Measurements from ENCODE around the gene COMT.

Gene COMT

DNA sequence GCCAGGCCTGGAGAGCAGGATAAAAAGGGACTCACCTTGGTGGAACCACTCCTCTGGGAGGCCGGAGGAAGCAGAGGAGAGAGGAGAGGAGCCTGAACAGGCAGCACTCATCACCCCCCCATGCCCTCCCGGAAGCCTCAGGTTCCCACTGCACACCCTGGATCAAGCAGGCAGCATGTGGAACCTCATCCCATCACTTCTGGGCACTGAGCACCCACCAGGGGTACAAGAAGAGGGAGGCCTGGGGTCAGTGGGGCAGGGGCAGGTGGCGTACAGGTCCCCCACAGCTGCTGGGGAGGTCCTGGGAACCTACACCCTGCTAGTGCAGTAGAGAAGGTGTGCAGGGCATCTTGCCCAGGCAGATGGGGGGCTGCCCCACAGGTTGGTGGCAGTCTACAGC lies 35.1 kb downstream of the COMT start:
- Histone ChIP-seq H3K23ac (ENCODE audit: low read length) (no peak overlapping the region), H4K5ac (ENCODE audit: low read length) (no peak overlapping the region), H3K4ac (ENCODE audit: low read depth, low read length) (no peak overlapping the region), H3K56ac (ENCODE audit: low read length) (no peak overlapping the region), H3K79me2 (ENCODE audit: control insufficient read depth, insufficient read depth, low read length) (no peaks in the 10 kb centered on the region), H3K4me1 (ENCODE audit: control insufficient read depth, low read depth, low read length) (peaks cover 8% of the 10 kb centered on the region), H2BK15ac (replicated peaks; ENCODE audit: low read depth) (no peak overlapping the region), H3K9ac (ENCODE audit: low read length) (no peak overlapping the region), H2BK5ac (ENCODE audit: low read length) (no peak overlapping the region), H3K27me3 (ENCODE audit: insufficient read depth, low read length, poor library complexity) (no peaks in the 10 kb centered on the region), H3K36me3 (ENCODE audit: control insufficient read depth, insufficient read depth, low read length) (peaks cover 4% of the 10 kb centered on the region), H3K79me1 (ENCODE audit: low read length) (no peaks in the 10 kb centered on the region), H3K4me2 (ENCODE audit: low read length) (no peak overlapping the region), H2BK120ac (ENCODE audit: low read depth, low read length) (no peak overlapping the region), H3K18ac (ENCODE audit: low read length) (no peak overlapping the region), H3K4me3 (ENCODE audit: low read length) (no peak overlapping the region), H4K8ac (ENCODE audit: low read depth, low read length) (no peak overlapping the region), H3K27ac (ENCODE audit: low read depth, low read length) (no peak overlapping the region), H2AK5ac (ENCODE audit: low read length) (no peak overlapping the region)
- DNase-seq = no peak
- WGBS (ENCODE audit: extremely low coverage, insufficient coverage, low lambda C conversion rate) = no CpG with 5 or more reads among the region's 3 CpGs

DNA sequence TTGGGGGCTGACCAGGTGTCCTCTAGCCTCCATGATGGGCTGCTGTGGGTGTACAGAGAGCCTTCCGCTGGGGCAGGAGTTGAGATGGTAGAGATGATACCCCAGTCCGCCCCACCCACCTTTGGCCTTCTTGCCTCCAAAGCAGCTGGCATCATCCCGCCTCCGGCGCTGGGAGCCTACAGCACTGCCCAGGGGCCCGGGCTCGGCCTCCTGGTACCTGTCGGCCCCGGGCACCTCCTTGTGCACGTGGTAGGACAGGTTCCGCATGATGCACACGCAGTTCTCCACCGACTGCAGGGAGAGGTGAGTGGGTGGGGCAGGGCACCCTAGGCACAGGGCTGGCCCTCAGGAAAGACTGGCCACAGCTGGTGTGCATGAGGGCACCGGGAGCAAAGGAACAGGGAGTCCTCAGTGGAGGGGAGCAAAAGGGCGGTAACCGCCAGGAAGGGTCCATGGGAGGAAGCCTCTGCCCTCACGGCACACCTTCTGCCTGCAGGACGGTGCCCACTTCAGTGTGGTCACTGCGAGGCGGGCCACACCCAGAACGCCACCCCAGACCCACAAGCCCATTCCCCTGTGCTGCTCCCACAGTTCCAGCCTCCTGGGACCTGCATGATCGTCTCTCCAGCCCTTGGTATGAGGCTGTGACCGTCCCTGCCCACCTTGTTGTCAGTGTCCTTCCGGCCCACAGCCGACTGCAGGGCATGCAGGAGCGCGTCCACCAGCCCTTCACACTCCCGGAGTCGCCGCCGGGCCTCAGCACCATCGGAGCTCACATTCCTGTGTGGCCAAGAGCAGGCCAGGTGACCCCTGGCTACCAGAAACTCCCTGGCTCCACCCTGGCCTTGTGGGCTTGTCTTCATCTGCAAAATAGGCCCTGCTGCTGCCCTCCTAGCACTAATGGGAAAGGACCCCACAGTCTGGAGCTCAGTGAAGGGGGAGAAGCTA lies 36.0 kb downstream of the COMT start:
- Histone ChIP-seq H2BK5ac (ENCODE audit: low read length) (no peak overlapping the region), H4K8ac (ENCODE audit: low read depth, low read length) (no peak overlapping the region), H3K4me3 (ENCODE audit: low read length) (no peak overlapping the region), H2AK5ac (ENCODE audit: low read length) (no peak overlapping the region), H3K56ac (ENCODE audit: low read length) (no peak overlapping the region), H3K18ac (ENCODE audit: low read length) (no peak overlapping the region), H4K5ac (ENCODE audit: low read length) (no peak overlapping the region), H2BK120ac (ENCODE audit: low read depth, low read length) (no peak overlapping the region), H3K4me1 (ENCODE audit: control insufficient read depth, low read depth, low read length) (peaks cover 8% of the 10 kb centered on the region), H3K23ac (ENCODE audit: low read length) (no peak overlapping the region), H2BK15ac (replicated peaks; ENCODE audit: low read depth) (no peak overlapping the region), H3K27me3 (ENCODE audit: insufficient read depth, low read length, poor library complexity) (no peaks in the 10 kb centered on the region), H3K36me3 (ENCODE audit: control insufficient read depth, insufficient read depth, low read length) (peaks cover 4% of the 10 kb centered on the region), H3K79me2 (ENCODE audit: control insufficient read depth, insufficient read depth, low read length) (no peaks in the 10 kb centered on the region), H3K4ac (ENCODE audit: low read depth, low read length) (no peak overlapping the region), H3K27ac (ENCODE audit: low read depth, low read length) (no peak overlapping the region), H3K79me1 (ENCODE audit: low read length) (no peaks in the 10 kb centered on the region), H3K9ac (ENCODE audit: low read length) (no peak overlapping the region), H3K4me2 (ENCODE audit: low read length) (no peak overlapping the region)
- DNase-seq = no peak
- WGBS (ENCODE audit: extremely low coverage, insufficient coverage, low lambda C conversion rate) = no CpG with 5 or more reads among the region's 32 CpGs

DNA sequence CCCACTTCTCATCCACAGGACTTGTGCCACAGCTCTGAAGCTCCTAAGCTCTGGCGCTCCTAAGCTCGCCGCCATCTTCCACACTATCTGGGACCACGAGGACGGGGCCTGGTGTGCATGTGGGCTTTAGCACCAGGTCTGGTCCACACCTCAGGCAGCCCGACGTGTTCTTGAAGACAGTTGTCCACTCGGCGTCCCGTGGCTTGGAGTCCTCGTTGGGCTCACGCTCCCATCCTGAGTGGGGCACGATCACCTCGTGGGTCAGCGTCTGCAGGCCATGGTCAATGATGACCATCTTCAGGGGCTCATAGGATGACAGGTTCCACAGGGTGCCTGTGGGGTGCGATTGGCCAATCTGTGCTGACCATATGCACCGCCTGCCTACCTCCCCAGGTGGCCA lies 37.2 kb downstream of the COMT start:
- no CpG with 5 or more reads among the region's 17 CpGs for WGBS (ENCODE audit: extremely low coverage, insufficient coverage, low lambda C conversion rate)
- no peak overlapping the region for H4K8ac ChIP-seq (ENCODE audit: low read depth, low read length)
- no peak overlapping the region for H2AK5ac ChIP-seq (ENCODE audit: low read length)
- no peak overlapping the region for H3K9ac ChIP-seq (ENCODE audit: low read length)
- H3K4me3 ChIP-seq (ENCODE audit: low read length) = no peak overlapping the region
- no peak overlapping the region for H2BK5ac ChIP-seq (ENCODE audit: low read length)
- no peak overlapping the region for H4K5ac ChIP-seq (ENCODE audit: low read length)
- no peak overlapping the region for H3K27ac ChIP-seq (ENCODE audit: low read depth, low read length)
- no peak overlapping the region for H2BK15ac ChIP-seq (replicated peaks; ENCODE audit: low read depth)
- H3K56ac ChIP-seq (ENCODE audit: low read length) = no peak overlapping the region
- no peaks in the 10 kb centered on the region for H3K79me2 ChIP-seq (ENCODE audit: control insufficient read depth, insufficient read depth, low read length)
- H2BK120ac ChIP-seq (ENCODE audit: low read depth, low read length) = no peak overlapping the region
- H3K27me3 ChIP-seq (ENCODE audit: insufficient read depth, low read length, poor library complexity) = no peaks in the 10 kb centered on the region
- no peak overlapping the region for H3K4ac ChIP-seq (ENCODE audit: low read depth, low read length)
- no peak overlapping the region for H3K4me2 ChIP-seq (ENCODE audit: low read length)
- H3K18ac ChIP-seq (ENCODE audit: low read length) = no peak overlapping the region
- DNase-seq = no peak
- peaks cover 8% of the 10 kb centered on the region for H3K4me1 ChIP-seq (ENCODE audit: control insufficient read depth, low read depth, low read length)
- H3K36me3 ChIP-seq (ENCODE audit: control insufficient read depth, insufficient read depth, low read length) = peaks cover 4% of the 10 kb centered on the region
- H3K79me1 ChIP-seq (ENCODE audit: low read length) = no peaks in the 10 kb centered on the region
- H3K23ac ChIP-seq (ENCODE audit: low read length) = no peak overlapping the region

DNA sequence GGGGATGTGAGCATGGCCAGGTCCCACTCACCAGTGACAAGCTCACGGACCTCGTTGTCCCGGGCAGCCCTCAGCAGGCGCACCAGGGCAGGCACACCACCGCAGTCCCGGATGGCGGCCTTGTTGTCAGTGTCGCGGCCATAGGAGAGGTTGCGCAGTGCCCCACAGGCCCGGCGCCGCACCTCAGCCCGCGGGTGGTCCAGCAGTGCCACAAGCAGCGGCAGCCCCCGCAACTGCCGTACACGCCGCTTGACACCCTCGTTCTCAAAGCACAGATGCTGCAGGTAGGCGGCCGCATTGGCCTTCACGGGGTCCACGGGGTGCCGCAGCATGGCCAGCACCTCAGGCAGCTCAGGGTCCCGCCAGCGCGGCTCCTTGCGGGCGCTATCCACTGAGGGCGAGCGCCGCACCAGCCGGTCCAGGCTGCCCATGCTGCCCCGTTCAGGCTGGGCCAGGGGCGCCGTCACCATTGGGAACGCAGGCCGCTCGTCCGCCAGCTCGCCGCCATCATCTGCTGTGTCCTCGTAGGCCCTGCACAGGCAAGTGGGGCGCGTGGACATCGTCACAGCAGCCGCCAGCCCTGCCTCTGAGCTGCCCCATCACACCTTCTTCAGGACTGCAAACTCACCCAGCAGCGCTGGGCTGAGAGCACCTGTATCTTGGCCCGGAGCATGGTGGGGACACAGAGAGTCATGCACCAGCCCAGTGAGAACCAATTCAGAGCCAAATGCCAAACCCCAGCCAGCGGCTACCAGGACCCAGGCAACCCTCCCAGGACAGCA lies 38.3 kb downstream of the COMT start:
- no peak overlapping the region for H2BK120ac ChIP-seq (ENCODE audit: low read depth, low read length)
- peaks cover 4% of the 10 kb centered on the region for H3K36me3 ChIP-seq (ENCODE audit: control insufficient read depth, insufficient read depth, low read length)
- no peak overlapping the region for H3K9ac ChIP-seq (ENCODE audit: low read length)
- no peak overlapping the region for H3K4me2 ChIP-seq (ENCODE audit: low read length)
- H3K4ac ChIP-seq (ENCODE audit: low read depth, low read length) = no peak overlapping the region
- H3K27ac ChIP-seq (ENCODE audit: low read depth, low read length) = no peak overlapping the region
- no peak overlapping the region for H3K4me3 ChIP-seq (ENCODE audit: low read length)
- H4K8ac ChIP-seq (ENCODE audit: low read depth, low read length) = no peak overlapping the region
- H3K23ac ChIP-seq (ENCODE audit: low read length) = no peak overlapping the region
- H2BK15ac ChIP-seq (replicated peaks; ENCODE audit: low read depth) = no peak overlapping the region
- no peak overlapping the region for H3K18ac ChIP-seq (ENCODE audit: low read length)
- no CpG with 5 or more reads among the region's 52 CpGs for WGBS (ENCODE audit: extremely low coverage, insufficient coverage, low lambda C conversion rate)
- no peak overlapping the region for H4K5ac ChIP-seq (ENCODE audit: low read length)
- no peaks in the 10 kb centered on the region for H3K27me3 ChIP-seq (ENCODE audit: insufficient read depth, low read length, poor library complexity)
- H3K79me2 ChIP-seq (ENCODE audit: control insufficient read depth, insufficient read depth, low read length) = no peaks in the 10 kb centered on the region
- no peak overlapping the region for H2BK5ac ChIP-seq (ENCODE audit: low read length)
- H3K4me1 ChIP-seq (ENCODE audit: control insufficient read depth, low read depth, low read length) = peaks cover 7% of the 10 kb centered on the region
- H2AK5ac ChIP-seq (ENCODE audit: low read length) = no peak overlapping the region
- no peaks in the 10 kb centered on the region for H3K79me1 ChIP-seq (ENCODE audit: low read length)
- DNase-seq = no peak
- H3K56ac ChIP-seq (ENCODE audit: low read length) = no peak overlapping the region

DNA sequence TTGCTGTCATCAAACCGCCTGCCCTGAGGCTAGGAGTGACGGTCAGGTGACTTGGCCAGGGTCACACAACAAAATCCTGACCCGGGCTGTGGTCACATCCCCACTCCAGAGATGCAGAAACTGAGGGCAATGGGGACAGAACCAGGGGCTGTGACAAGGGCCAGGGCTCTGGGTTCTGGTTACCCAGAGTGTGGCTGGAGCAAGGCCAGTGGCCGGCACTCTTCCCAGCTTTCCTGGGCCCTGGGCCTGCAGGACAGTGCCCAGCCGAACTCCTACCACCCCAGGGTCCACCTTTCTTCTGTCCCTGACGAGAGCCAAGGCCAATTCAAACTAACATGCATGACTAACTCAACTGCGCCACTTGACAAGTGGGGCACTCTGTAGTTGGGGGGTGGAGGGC lies 39.2 kb downstream of the COMT start:
- no peak overlapping the region for H4K8ac ChIP-seq (ENCODE audit: low read depth, low read length)
- no peaks in the 10 kb centered on the region for H3K79me2 ChIP-seq (ENCODE audit: control insufficient read depth, insufficient read depth, low read length)
- H3K9ac ChIP-seq (ENCODE audit: low read length) = no peak overlapping the region
- no peak overlapping the region for H3K4ac ChIP-seq (ENCODE audit: low read depth, low read length)
- H3K36me3 ChIP-seq (ENCODE audit: control insufficient read depth, insufficient read depth, low read length) = peaks cover 4% of the 10 kb centered on the region
- H4K5ac ChIP-seq (ENCODE audit: low read length) = no peak overlapping the region
- H3K4me1 ChIP-seq (ENCODE audit: control insufficient read depth, low read depth, low read length) = no peaks in the 10 kb centered on the region
- H3K4me2 ChIP-seq (ENCODE audit: low read length) = no peak overlapping the region
- no peak overlapping the region for H2BK120ac ChIP-seq (ENCODE audit: low read depth, low read length)
- H2BK5ac ChIP-seq (ENCODE audit: low read length) = no peak overlapping the region
- H3K27ac ChIP-seq (ENCODE audit: low read depth, low read length) = no peak overlapping the region
- H3K56ac ChIP-seq (ENCODE audit: low read length) = no peak overlapping the region
- H3K79me1 ChIP-seq (ENCODE audit: low read length) = peaks cover 2% of the 10 kb centered on the region
- H3K4me3 ChIP-seq (ENCODE audit: low read length) = no peak overlapping the region
- H3K18ac ChIP-seq (ENCODE audit: low read length) = no peak overlapping the region
- no peaks in the 10 kb centered on the region for H3K27me3 ChIP-seq (ENCODE audit: insufficient read depth, low read length, poor library complexity)
- no peak for DNase-seq
- no CpG with 5 or more reads among the region's 7 CpGs for WGBS (ENCODE audit: extremely low coverage, insufficient coverage, low lambda C conversion rate)
- H3K23ac ChIP-seq (ENCODE audit: low read length) = no peak overlapping the region
- H2AK5ac ChIP-seq (ENCODE audit: low read length) = no peak overlapping the region
- H2BK15ac ChIP-seq (replicated peaks; ENCODE audit: low read depth) = no peak overlapping the region
